Neural progenitor cell (in vitro differentiated cells): Measurements from ENCODE around the gene SLC16A9.

Experiments
- EZH2 ChIP-seq: fragments of 200-600 bp; sonication (generic); IDR thresholded peaks from 2 replicates; pipeline ENCODE4 v1.6.1; 2017; ENCODE audit warnings: antibody characterized with exemption, mild to moderate bottlenecking, moderate library complexity
- EZH2phosphoT487 ChIP-seq: fragments of 200-600 bp; sonication (generic); IDR thresholded peaks from 2 replicates; pipeline ENCODE4 v1.6.1; 2017; ENCODE audit warnings: antibody characterized with exemption
- TF ChIP-seq, protein P1 (sequence below): fragments of 200-600 bp; sonication (generic); IDR thresholded peaks from 2 replicates; pipeline ENCODE4 v1.5.1; 2017; ENCODE audit warnings: antibody characterized with exemption, mild to moderate bottlenecking

DNA sequence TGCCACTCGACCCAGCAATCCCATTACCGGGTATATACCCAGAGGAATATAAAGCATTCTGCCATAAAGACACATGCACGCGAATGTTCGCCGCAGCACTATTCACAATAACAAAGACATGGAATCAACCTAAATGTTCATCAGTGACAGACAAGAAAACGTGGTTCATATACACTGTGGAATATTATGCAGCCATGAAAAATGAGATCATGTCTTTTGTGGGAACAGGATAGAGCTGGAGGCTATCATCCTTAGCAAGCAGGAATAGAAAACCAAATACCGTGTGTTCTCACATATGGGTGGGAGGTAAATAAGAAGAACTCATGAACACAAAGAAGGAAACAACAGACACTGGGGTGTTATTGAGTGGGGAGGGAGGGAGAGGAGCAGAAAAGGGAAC, 84.7 kb downstream of the SLC16A9 start:
- TF ChIP-seq, protein P1, sequence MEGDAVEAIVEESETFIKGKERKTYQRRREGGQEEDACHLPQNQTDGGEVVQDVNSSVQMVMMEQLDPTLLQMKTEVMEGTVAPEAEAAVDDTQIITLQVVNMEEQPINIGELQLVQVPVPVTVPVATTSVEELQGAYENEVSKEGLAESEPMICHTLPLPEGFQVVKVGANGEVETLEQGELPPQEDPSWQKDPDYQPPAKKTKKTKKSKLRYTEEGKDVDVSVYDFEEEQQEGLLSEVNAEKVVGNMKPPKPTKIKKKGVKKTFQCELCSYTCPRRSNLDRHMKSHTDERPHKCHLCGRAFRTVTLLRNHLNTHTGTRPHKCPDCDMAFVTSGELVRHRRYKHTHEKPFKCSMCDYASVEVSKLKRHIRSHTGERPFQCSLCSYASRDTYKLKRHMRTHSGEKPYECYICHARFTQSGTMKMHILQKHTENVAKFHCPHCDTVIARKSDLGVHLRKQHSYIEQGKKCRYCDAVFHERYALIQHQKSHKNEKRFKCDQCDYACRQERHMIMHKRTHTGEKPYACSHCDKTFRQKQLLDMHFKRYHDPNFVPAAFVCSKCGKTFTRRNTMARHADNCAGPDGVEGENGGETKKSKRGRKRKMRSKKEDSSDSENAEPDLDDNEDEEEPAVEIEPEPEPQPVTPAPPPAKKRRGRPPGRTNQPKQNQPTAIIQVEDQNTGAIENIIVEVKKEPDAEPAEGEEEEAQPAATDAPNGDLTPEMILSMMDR, result no peak
- TF ChIP-seq EZH2 (no peak), EZH2phosphoT487 (no peak)
